Left lobe of liver (tissue), 2 donors: Measurements from ENCODE around the gene CACNB4. TPM values are rescaled to one million over a fixed set of nuclear protein-coding genes. Genes with fewer than 3 reads are reported as not detected.
"Not testable (repeated sequence)": the region's sequence is repeated elsewhere in the genome, so short reads cannot be mapped to it uniquely, and the experiment has no call there.

Source experiments
- ATAC-seq: fragments of 200-7000 bp; cut with Tn5 transposase; one replicate; pipeline ENCODE4 v1.9.1; 2020; ENCODE audit warnings: mild to moderate bottlenecking, moderate library complexity
- DNase-seq: peaks from one replicate; pipeline ENCODE4 v3.0.0-alpha.2; 2020; ENCODE audit warnings: low spot score
- total RNA-seq: library from RNA; stranded (reverse); gene quantifications from one replicate; pipeline ENCODE4 v1.2.1, GENCODE V29; 2021
- donor health status: DM: no; HTN: no; CAD: no; lungs with moderate emphysema.
- donor health status: DM: no; HTN: yes; CAD: no.

CACNB4 gene
- total RNA-seq, 1 donor from 2014 or later = 0.20 TPM

DNA sequence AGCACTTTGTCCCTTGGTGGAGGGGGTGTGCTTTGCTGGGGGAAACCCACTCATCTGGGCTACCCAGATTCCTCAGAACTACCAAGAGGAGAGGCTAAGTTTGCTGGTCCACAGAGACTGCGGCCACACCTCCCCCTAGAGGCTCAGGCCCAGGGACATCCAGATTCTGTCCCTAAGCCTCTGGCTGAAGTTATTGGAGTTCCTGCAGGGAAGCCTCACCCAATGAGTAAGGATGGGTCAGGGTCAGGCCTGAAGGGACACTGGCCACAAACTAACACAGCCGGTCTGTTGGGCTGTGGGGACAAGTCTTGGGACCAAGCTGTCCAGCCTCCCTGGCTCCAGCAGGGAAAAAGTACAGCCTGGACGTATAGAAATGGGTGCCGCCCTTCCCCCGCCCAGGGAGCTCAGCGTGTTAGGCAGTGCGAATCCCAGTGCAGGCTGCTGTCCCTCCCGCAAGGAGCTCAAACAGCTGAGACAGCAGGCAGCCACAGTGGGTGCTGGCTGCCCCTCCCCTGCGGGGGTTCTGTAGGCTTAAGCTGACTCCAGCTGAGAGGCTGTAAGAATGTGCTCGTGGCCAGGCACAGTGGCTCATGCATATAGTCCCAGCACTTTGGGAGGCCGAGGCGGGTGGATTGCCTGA lies 183.7 kb downstream of the CACNB4 start:
- DNase-seq (no peak), ATAC-seq (no peak)

DNA sequence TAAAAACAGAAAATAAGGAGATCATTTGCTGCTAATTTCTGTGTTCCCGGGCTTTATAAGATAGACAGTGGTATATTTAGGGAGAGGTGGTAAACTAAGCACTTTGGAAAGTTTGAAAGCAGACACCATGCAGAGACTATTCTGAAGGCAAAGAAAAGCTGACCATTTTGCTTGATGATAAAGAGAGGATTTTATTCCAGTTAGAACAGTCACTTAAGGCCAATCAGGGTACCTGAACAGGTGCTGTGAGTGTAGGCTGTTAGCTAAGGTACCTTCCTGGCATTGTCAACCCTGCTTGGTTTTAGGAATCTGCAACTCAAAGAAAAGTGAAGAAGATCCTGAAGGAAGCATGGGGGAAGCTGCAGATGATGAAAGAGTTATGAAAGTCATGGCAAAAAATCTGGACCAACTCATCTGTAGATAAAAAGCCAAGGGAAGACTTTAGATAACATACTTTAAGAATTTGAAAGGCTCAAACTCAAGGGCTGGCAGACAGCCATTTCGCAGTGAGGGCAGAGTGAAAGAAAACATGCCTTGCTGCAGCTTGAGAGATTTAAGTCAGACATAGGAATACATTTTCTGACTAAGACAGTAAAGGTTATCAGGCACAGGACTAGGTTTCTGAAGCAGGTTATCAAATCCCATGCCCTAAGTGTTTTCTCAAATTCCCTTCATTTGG lies 190.5 kb downstream of the CACNB4 start:
- no peak for DNase-seq
- no peak for ATAC-seq

DNA sequence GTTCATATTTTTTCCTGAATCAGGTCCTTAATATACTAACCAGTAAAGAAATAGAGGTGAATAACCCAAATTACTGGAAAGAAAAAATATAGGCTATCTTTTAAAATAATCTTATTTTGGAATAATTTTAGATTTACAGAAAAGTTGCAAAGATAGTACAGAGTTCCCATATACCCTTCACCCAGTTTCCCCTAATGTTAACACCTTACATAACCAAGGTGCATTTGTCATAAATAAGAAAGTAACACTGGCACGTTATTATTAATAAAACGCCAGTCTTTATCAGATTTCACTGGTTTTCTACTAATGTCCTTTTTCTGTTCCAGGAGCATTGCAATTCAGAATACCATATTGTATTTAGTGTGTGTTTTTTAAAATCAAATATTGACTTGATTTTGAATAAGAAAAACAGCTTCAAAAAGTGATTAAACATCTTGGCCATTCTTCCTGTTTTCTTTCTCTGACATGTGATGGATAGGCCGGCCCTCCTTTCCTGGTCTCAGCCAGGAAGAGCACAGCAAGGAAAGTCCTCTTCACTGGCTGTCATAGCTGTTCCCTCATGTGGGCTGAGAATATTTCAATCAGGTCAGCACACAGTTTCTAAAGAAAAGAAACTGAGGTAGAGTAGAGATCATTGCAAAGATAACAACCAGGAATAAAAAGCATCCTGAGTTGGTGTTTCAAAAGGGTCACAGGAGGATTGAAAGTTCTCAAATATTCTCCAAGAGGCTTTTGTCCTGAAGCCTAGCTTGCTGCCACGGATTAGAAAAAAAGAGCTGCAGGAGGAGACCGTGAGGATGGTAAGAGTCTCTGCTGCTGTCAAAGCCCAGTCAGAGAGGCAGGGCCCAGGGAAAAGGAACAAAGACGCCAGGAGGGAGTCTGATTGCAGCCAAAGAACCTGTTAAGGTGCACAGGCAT lies 191.3 kb downstream of the CACNB4 start:
- ATAC-seq (peak; percentile 31), DNase-seq (no peak)

DNA sequence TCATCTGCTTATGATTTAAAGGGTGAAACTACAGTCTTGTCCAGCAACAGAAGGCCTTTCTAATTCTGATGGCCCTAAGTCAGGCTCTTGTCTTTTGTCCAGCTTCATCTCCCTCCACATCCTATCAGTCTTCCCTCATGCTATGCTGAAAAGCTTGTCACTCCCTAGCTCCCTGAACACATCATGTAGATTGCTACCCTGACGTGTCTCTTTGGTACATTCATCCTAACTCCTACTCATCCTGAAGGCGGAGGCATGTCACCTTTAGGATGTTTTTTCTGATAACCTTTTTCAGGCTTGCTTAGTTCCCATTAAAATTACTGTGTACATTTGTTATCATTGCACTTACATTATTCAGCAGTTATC lies 192.2 kb downstream of the CACNB4 start:
- ATAC-seq (no peak), DNase-seq (no peak)

DNA sequence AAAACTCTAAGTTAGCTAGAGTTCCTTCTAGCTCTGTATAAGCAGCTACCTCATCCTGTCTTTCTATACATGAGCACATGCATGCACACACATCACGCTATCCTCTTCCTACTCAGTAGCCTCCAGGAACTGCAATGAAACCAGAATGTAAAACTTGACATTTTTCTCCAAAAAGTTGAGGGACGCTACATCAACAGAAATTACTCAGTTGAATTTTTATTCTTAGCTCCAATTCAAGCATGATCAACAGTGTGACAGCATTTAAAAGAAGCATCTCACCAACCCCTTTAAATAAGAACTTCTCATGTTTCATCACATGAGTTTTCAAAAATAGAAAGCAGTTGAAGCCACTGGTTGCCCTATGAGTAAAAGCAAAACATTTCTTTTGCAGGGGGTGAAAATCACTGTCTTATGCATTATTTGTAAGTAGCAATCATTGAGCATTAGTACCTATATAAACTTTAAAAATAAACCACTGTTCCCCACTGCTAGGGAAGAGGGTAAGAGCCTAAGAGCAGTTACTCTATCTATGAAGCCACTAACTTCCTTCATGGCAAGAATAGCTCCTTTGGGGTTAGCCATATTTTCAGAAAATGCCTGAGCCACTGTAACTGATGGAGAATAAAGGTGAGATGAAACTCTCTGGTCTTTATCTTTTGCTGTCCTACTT lies 192.7 kb downstream of the CACNB4 start:
- ATAC-seq (no peak), DNase-seq (no peak)

DNA sequence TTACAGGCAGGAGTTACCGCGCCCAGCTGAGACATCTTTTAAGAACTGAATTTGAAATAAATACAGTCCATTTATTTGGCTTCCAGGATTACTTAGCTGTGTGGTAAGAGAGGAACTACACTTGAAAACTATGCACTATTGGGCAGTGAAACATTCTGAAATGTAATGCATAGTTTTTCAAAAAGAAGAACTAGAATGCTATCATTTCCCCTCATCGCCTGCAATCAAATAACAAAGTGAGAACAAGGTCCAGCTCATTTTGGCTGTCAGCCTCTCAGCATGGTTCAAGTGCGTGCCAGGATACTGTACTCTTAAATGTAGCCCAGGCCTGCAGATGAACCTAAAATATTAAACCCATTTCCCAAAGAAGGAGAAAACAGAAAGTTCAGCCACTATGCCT lies 194.0 kb downstream of the CACNB4 start:
- ATAC-seq (peak; percentile 71), DNase-seq (no peak)

DNA sequence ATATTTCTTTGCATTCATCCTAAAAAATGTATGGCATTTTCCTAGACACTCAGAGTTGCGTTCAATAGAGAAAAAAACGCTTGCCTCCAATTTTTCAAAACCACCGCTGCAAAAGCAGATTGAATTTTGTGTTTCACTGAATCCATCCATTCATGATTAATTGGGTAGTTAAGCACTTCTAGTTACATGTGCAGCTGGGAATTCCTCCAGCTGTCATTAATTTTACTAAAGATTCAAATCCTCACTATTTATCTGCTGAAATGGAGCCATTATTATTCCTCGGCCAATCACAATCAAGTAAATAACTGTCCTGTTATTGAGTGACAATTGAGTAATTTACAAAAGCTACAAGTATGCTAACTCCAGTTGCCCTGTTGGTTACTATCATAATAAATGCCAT lies 194.8 kb downstream of the CACNB4 start:
- no peak for DNase-seq
- no peak for ATAC-seq

DNA sequence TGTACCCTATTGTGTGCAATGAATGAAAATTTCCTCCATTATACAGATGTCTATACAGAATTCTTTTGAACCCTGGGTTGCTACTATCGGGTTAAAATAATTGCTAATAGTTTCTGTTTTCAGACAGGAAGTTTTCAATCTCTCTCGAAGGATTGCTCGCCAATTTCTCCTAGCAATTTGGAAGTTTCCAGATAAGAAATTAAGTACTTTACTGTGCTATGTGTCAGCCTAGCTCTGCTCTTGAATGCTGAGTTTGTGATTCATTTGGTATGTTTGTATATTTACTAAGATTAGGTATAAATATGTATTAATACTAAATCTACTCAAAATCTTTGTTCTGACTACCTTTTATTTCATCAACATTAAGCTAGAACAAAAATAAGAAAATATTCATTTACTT lies 196.0 kb downstream of the CACNB4 start:
- no peak for ATAC-seq
- no peak for DNase-seq

DNA sequence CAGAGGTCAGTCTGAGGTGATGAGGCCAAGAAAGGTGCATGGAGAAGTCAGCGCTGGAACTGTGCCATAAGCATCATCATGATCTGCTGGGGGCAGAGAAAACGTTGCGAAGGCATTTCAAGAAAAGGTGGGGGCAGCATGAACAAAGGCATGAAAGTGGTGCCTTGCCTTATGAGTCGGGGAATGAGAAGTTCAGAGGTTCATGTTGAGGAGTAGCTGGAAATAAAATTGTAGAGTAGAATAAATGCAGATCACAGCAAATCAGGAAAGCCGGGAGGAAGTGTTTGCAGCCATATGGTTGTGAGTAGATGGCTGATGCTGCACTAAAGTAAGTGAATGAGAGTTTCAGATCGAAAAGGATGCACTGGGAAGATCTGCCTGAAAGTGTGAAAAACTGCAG lies 198.5 kb downstream of the CACNB4 start:
- ATAC-seq = no peak
- no peak for DNase-seq

DNA sequence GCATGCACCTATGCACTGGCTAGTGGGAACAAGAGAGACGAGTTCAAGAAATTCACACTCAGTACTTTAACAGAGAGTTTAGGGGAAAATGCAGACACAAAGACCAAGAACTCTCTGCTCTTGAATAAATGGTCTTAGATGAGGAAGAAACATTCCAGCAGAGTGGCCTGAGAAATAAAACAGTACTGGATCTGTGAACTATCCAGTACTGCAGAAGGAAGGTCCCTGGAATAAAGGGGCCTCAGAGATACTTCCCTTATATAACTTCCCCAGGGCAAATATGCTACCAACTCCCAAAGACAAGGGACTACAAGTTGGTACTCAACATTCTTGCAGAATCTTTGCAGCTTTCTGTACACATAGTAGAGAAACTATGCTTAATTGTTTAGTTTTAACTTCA lies 199.7 kb downstream of the CACNB4 start:
- DNase-seq = no peak

DNA sequence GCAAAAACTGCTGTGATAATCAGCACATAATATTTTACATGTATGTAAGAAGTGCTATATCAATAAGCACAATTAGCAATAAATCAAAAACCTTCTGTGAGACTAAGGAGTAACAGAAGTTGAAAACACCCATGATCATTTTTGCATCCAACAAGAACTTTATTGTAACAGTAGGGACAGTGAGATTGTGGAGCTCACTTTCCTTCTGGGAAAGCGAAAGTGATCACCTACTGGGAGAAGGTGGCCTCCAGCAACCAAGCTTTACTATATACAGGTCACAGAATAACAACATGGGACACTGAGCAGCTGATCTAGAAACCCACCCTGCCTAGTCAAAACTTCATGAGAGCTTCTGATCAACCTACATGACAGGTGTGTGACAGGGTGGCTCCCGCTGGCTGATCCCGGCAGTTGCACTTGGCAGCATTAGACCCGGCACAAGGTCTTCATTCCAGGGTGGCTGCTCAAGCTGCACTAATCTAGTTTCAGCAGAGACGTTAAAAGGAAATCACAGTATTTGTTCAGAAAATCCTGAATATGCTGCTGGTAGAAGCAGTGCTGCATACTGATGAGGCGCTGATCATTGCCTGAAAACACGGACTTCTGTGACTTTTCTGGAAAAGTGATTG lies 207.2 kb downstream of the CACNB4 start:
- DNase-seq (no peak), ATAC-seq (peak; percentile 52)

More for the DNA sequence above, 199.7 kb downstream of the CACNB4 start:
- no peak for ATAC-seq

DNA sequence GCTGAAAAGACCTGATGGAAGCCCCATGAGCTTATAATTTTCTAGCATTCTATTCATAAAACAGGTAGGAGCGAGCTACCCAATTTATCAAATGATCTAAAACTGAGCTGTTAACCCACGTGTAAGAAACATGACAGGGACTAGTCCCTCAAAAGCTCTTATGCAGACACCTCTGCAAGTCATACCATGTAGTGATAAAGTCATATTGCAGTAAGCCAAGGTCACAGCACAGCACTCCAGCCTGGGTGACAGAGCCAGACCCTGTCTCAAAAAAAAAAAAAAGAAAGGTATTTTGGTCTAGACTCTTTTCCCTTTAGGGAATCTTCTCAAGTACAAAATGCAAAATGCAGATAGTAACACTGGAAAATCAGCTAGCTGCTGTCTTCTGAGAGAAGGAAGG lies 211.7 kb downstream of the CACNB4 start:
- no peak for ATAC-seq
- DNase-seq = no peak

DNA sequence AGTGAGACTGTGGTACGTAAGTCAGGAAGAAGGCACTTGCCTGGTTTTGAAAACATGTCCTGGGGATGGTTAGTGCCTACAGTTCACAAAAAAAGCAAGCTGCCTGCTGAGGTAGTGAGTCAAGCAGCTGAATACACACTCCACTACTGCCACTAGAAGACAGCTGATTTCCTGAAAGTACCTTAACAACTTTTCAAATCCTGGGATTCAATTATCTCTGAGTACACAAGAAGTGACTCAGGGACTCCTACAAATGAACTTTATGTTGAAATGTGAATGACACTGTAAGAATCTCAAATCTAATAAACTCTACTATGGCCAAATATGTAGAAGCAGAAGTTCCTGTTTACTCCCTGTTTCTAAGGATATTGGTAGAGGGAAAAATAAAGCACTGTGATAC lies 212.6 kb downstream of the CACNB4 start:
- no peak for DNase-seq
- no peak for ATAC-seq

DNA sequence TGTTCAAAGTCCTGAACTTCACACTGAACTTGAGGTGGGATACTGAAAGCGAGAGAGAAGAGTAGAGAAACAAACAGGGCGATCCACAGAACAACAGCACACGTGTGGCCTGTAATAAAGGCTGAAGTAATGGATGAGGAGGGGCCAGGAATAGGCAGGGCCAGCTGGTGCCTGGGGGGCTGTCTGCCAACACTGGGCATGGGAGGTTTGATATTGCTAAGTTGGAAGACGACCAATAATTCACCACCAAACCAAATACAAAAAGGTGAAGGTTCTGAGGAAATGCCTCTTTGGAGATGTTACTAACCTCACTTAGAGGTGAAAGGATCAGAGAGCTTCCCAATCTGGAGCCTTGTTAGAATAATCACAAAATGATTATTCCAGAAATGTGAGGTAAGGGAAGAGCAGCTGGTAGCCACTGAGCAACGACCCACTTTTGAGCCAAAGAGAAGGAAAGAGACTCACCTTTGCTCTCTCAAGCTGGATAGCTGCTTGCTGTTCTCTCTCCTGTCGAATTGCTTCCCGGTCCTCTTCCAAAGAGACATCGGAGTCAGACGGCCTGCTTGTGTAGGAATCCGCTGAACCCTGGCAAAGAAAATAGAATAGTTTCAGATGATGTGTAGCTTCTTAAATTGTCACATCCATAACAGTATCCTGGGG lies 215.9 kb downstream of the CACNB4 start:
- DNase-seq (no peak), ATAC-seq (no peak)

DNA sequence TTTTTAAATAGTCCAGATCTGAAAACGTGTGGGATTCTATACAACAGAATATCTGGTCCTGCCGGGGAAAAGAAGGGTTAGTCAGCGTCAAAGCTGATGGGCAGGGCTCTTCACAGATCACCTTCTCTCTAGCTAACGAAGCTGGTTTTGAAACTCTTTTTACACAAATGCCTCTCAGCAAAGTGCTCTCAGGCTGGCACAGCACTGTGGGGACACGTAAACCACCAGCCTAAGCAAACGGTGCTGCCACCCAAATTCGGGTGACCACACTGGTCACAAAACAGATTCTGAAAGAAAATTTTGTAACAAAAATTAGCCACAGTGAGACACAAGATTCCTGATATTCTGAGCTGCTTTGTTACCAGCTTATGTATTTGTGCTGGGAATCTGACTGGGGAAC lies 217.5 kb downstream of the CACNB4 start:
- DNase-seq (no peak), ATAC-seq (no peak)

DNA sequence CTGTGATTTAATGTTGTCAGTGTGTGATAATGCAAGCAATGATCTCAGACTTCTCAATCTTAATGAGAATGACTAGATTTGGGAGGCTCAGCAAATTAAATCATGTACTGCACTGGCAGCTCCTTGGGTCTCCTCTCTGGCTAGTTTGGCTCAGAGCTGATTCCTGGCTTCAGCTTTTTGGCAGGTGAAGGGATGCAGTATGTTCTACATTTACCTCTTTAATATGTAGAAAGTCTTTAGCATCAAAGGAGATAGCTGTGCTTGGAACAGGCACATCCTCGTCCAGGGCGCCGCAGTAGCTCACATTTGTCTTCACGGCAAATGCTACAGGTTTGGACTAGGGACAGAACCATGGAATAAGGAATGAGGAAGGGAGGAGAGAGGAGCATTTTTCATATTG lies 218.3 kb downstream of the CACNB4 start:
- DNase-seq (no peak), ATAC-seq (no peak)

DNA sequence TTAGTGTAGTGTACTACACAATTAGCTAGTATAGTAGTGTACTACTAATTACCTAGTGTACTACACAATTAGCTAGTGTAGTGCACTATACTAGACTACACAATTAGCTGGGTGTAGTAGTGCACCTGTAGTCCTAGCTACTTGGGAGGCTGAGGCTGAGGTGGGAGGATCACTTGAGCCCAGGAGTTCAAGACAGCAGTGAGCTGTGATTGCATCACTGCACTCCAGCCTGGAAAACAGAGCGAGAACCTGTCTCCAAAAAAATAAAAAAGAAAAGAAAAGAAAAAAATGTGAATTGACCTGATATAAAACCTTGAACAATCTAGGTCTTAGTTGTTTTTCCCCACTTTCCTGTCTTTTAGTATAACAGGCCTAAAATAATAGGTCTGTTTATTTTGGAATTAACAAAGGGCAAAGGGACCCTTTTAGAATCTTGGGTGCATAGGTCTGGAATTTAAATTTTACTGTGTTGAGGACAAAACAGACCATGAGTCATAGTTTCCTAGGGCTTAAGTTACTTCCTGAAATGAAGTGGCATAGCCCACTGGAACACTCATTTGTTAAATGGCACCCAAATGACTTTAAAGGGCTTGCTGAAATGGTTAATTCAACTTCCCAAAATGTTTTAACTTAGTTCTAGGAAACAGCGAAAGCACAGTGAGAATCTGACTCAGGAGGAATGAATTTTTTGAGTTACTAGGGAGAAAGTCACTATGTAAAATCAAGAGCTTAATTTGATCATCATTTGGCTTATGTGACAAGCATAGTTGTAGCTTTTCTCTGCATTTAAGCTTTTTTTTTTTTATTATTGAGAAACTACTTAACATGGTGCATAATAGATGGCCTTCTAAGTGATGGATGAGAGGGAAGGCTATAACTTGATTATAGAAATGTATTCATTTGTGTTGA lies 219.9 kb downstream of the CACNB4 start:
- ATAC-seq = no peak
- DNase-seq = no peak

DNA sequence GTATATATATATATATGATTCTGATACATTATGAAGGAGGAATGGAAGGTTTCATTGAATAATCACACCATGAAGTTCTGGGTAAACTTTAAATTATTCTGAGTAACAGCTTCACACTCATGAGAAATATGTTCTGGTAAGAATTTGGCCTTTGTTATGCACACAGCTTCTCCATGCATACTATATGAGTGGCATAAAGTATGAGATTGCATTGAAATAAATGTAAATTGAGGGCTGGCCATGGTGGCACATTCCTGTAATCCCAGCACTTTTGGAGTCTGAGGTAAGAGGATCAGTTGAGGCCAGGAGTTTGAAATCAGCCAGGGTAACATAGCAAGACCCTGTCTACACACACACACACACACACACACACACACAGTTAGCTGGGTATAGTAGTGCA lies 220.6 kb downstream of the CACNB4 start:
- DNase-seq (no peak), ATAC-seq (no peak)

DNA sequence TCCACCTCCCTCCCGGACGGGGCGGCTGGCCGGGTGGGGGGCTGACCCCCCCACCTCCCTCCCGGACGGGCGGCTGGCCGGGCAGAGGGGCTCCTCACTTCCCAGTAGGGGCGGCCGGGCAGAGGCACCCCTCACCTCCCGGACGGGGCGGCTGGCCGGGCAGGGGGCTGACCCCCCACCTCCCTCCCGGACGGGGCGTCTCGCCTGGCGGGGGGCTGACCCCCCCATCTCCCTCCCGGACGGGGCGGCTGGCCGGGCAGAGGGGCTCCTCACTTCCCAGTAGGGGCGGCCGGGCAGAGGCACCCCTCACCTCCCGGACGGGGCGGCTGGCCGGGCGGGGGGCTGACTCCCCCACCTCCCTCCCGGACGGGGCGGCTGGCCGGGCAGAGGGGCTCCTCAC lies 223.2 kb downstream of the CACNB4 start:
- DNase-seq, ATAC-seq: not testable (repeated sequence)
